K562 (cell line): ENCODE results near the gene HPS5. TPM values are rescaled to one million over a fixed set of nuclear protein-coding genes. Genes with fewer than 3 reads are reported as not detected.

Experiments
- DDX20 ChIP-seq: fragments of 450-650 bp; IDR thresholded peaks from 2 replicates; pipeline ENCODE4 v1.6.1; 2016; ENCODE audit warnings: missing genetic modification characterization, low read depth, mild to moderate bottlenecking, missing compliant biosample characterization, moderate library complexity
- HNRNPH1 ChIP-seq: fragments of 200-400 bp; formaldehyde crosslinking; optimal IDR thresholded peaks from 2 replicates; pipeline ENCODE3; 2017; ENCODE audit warnings: low read depth, mild to moderate bottlenecking, low read length, moderate library complexity
- KAT8 ChIP-seq: fragments of 450-650 bp; IDR thresholded peaks from 2 replicates; pipeline ENCODE4 v1.6.1; 2016; ENCODE audit warnings: low read depth, mild to moderate bottlenecking
- MTA1 ChIP-seq: fragments of 450-650 bp; IDR thresholded peaks from 2 replicates; pipeline ENCODE4 v1.6.1; 2017; ENCODE audit warnings: borderline replicate concordance
- RBBP5 ChIP-seq: fragments of 200-600 bp; sonication (generic); IDR thresholded peaks from 2 replicates; pipeline ENCODE4 v1.6.1; 2012; ENCODE audit warnings: borderline replicate concordance, mild to moderate bottlenecking, low read length, control low read depth, inconsistent platforms; ENCODE audit not compliant: insufficient read depth, poor library complexity, severe bottlenecking
- RFX1 ChIP-seq: fragments of 450-650 bp; IDR thresholded peaks from 2 replicates; pipeline ENCODE4 v1.6.1; 2016; ENCODE audit warnings: mild to moderate bottlenecking, moderate library complexity
- ZFP91 ChIP-seq: sonication (generic); formaldehyde crosslinking; IDR thresholded peaks from 2 replicates; pipeline ENCODE4 v1.8.0; 2022; ENCODE audit warnings: mild to moderate bottlenecking, missing genetic modification reagents
- ZNF146 ChIP-seq: IDR thresholded peaks from one replicate; pipeline ENCODE4 v1.6.1; 2018; ENCODE audit warnings: missing compliant biosample characterization; ENCODE audit not compliant: unreplicated experiment
- ZNF764 ChIP-seq: fragments of 250-450 bp; sonication (Bioruptor Pico); IDR thresholded peaks from 2 replicates; pipeline ENCODE4 v1.4.0; 2020; ENCODE audit warnings: low read depth, mild to moderate bottlenecking, moderate library complexity
- ZNF830 ChIP-seq: fragments of 250-450 bp; sonication (Bioruptor Pico); IDR thresholded peaks from 2 replicates; pipeline ENCODE4 v1.5.0; 2021; ENCODE audit warnings: mild to moderate bottlenecking
- polyA plus RNA-seq, 8 experiments: library from polyadenylated mRNA; depleted of rRNA in 4 of 8; stranded (reverse) in 5 of 8; unstranded in 3 of 8; fragments of >200 nt; fragmentation: Nextera tagmentation in 2 of 8; fragmentation: Illumina TruSeq in 1 of 8; extraction: Ambion mirVana in 2 of 8; extraction: Trizol in 1 of 8; gene quantifications; 2 replicates each; pipeline versions ENCODE4 v1.2.1 to v1.2.3, GENCODE V29; 2011 to 2014; ENCODE audit warnings: inconsistent platforms in 1 of 8, missing spikeins in 1 of 8
- total RNA-seq, 7 experiments: library from RNA; depleted of rRNA in 6 of 7; stranded (reverse); fragments of >200 nt in 6 of 7; fragmentation: Illumina TruSeq in 2 of 7; extraction: Trizol in 2 of 7; gene quantifications; 2 replicates each; pipeline versions ENCODE4 v1.2.1 to v1.2.3, GENCODE V29; 2011 to 2021; ENCODE audit warnings: low replicate concordance in 1 of 7
- TF ChIP-seq, protein P1 (sequence below): IDR thresholded peaks from 2 replicates; pipeline ENCODE4 v1.6.1; 2012; ENCODE audit warnings: low read depth, low read length, improper control_type of control experiment, borderline replicate concordance
- TF ChIP-seq, protein P2 (sequence below), 2 experiments: IDR thresholded peaks; 2 replicates each; pipeline ENCODE4 v1.6.1; 2012; ENCODE audit warnings: improper control_type of control experiment in 2 of 2, low read depth in 2 of 2, low read length in 2 of 2, borderline replicate concordance in 1 of 2

The HPS5 gene
- total and polyA plus RNA-seq, 9 of the 15 experiments (the other 6 are each of a cell fraction or from before 2014, with no cell fraction given) = 12.2 to 28.1 (median 16.8) TPM

DNA sequence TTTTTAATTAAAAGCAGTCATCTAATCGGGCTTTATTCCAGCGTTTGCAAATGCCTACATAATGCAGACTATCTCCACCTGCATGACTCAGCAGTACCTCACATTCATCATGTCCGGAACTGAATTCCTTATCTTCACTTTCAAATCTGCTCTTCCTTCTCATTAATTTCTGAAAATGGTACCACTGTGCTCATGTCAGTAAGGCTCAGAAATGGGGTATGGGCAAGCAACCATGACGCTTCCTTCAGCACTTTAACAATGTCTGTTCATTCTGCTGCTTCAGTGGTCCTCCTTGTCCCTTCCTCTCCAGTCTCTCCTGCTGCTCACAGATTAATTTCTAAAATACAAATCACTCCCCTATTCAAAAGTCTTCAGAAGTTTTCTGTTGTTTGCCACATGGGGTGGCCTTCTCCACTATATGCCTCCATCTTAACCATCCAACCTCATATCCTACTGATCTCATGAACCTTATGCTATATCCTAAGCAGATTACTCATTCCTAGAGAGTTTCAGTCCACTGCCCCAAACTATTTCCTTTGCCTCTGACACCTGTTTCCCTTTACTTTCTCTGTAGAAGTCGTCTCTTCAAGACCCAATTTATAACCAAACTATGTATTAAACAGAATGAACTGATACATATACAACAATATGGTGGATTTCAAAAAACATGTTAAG is 7.4 kb upstream of the HPS5 start (continued):
- TF ChIP-seq, protein P1, sequence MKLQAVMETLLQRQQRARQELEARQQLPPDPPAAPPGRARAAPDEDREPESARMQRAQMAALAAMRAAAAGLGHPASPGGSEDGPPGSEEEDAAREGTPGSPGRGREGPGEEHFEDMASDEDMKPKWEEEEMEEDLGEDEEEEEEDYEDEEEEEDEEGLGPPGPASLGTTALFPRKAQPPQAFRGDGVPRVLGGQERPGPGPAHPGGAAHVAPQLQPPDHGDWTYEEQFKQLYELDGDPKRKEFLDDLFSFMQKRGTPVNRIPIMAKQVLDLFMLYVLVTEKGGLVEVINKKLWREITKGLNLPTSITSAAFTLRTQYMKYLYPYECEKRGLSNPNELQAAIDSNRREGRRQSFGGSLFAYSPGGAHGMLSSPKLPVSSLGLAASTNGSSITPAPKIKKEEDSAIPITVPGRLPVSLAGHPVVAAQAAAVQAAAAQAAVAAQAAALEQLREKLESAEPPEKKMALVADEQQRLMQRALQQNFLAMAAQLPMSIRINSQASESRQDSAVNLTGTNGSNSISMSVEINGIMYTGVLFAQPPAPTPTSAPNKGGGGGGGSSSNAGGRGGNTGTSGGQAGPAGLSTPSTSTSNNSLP = peak; percentile 59; the same call in 1 of the 2 replicates
- TF ChIP-seq DDX20 = no peak
- no peak for TF ChIP-seq ZFP91 (CRISPR knock-in tag)
- TF ChIP-seq KAT8 = no peak
- no peak for TF ChIP-seq ZNF830 (CRISPR knock-in tag)
- peak; percentile 70; the same call in 1 of the 2 replicates for TF ChIP-seq MTA1
- TF ChIP-seq, protein P2, sequence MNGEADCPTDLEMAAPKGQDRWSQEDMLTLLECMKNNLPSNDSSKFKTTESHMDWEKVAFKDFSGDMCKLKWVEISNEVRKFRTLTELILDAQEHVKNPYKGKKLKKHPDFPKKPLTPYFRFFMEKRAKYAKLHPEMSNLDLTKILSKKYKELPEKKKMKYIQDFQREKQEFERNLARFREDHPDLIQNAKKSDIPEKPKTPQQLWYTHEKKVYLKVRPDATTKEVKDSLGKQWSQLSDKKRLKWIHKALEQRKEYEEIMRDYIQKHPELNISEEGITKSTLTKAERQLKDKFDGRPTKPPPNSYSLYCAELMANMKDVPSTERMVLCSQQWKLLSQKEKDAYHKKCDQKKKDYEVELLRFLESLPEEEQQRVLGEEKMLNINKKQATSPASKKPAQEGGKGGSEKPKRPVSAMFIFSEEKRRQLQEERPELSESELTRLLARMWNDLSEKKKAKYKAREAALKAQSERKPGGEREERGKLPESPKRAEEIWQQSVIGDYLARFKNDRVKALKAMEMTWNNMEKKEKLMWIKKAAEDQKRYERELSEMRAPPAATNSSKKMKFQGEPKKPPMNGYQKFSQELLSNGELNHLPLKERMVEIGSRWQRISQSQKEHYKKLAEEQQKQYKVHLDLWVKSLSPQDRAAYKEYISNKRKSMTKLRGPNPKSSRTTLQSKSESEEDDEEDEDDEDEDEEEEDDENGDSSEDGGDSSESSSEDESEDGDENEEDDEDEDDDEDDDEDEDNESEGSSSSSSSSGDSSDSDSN (IDR thresholded peaks at IDR 0.05; ENCODE audit: borderline replicate concordance in 1 of 2, low read depth in 2 of 2, low read length in 2 of 2) = no peak
- TF ChIP-seq RFX1 = no peak
- TF ChIP-seq RBBP5 = no peak
- TF ChIP-seq ZNF146 (CRISPR knock-in tag) = no peak
- no peak for TF ChIP-seq HNRNPH1
- TF ChIP-seq ZNF764 (CRISPR knock-in tag) = no peak
